Transverse colon (tissue), 4 donors: ENCODE data around the gene HAUS5.

Source experiments
- EP300 ChIP-seq: sonication (generic); formaldehyde crosslinking; IDR thresholded peaks from one replicate; pipeline ENCODE4 v1.6.1; 2017; ENCODE audit warnings: antibody characterized with exemption, low read depth
- POLR2A ChIP-seq: fragments of 450-650 bp; IDR thresholded peaks from one replicate; pipeline ENCODE4 v1.6.1; 2016; ENCODE audit warnings: antibody characterized with exemption, mild to moderate bottlenecking, moderate library complexity
- POLR2AphosphoS5 ChIP-seq, 3 donors: sonication (generic); formaldehyde crosslinking; IDR thresholded peaks; one replicate each; pipeline ENCODE4 v1.6.1; 2016; ENCODE audit warnings: antibody characterized with exemption in 3 of 3
- TF ChIP-seq, protein P1 (sequence below), 5 experiments: fragments of 200-600 bp in 3 of 5; fragments of 450-650 bp in 2 of 5; sonication (generic) in 3 of 5; IDR thresholded peaks; 1 replicate in 2 of 5; 2 replicates in 3 of 5; pipeline ENCODE4 v1.5.1; 2016 to 2017; ENCODE audit warnings: antibody characterized with exemption in 5 of 5, inconsistent platforms in 3 of 5, mild to moderate bottlenecking in 2 of 5, moderate library complexity in 1 of 5

GRCh38 chr19:35655600-35655999 lies 43.1 kb downstream of the HAUS5 start:
- TF ChIP-seq, protein P1, sequence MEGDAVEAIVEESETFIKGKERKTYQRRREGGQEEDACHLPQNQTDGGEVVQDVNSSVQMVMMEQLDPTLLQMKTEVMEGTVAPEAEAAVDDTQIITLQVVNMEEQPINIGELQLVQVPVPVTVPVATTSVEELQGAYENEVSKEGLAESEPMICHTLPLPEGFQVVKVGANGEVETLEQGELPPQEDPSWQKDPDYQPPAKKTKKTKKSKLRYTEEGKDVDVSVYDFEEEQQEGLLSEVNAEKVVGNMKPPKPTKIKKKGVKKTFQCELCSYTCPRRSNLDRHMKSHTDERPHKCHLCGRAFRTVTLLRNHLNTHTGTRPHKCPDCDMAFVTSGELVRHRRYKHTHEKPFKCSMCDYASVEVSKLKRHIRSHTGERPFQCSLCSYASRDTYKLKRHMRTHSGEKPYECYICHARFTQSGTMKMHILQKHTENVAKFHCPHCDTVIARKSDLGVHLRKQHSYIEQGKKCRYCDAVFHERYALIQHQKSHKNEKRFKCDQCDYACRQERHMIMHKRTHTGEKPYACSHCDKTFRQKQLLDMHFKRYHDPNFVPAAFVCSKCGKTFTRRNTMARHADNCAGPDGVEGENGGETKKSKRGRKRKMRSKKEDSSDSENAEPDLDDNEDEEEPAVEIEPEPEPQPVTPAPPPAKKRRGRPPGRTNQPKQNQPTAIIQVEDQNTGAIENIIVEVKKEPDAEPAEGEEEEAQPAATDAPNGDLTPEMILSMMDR (IDR thresholded peaks at IDR 0.05): no peak
- TF ChIP-seq POLR2AphosphoS5 (IDR thresholded peaks at IDR 0.05) (no peak), POLR2A (no peak), EP300 (no peak)
